ENCODE results near the gene ARMH3.

DNA sequence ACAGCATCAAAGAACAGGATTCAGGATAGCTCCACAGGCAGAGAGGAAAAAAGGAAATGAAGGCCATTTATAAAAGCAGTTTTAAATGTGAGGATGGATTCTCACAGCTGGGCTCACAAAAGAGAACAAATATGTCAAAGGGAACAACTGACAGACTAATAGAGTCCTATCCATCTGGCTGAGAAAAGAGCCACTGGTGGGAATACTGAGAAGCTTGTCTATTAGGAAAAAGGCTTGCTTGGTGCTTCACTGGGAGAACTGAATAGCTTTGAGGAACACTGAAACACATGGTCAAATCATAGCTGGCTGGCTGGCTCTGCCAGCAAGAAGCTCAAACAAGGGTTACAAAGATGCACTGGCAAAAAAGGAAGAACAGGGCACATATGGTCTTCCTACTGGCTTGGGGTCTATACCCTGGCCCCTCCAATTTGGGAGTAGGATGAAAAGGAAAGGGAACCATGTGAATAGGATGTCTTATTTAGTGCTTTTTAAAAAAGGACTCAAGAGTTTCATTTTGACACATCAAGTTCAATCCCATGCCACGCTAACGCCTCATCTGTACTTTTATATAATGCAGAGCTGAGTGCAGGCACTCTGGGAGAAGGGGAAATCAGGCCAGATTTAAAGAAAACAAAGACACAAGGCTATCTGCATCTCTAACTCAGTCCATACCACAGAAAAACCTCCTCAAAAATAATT lies 167.6 kb downstream of the ARMH3 start:
- TF ChIP-seq CTCF (IDR thresholded peaks at IDR 0.05) (no peak), POLR2A (IDR thresholded peaks at IDR 0.05; ENCODE audit: low read depth) (no peak), POLR2AphosphoS5 (IDR thresholded peaks at IDR 0.05) (no peak)

All from esophagus muscularis mucosa (tissue), 3 donors.